Panc1 (cell line): ENCODE measurements around the gene ACSL6. TPM values are rescaled to one million over a fixed set of nuclear protein-coding genes. Genes with fewer than 3 reads are reported as not detected.

Experiments used
- ATAC-seq: fragments of 200-7000 bp; cut with Tn5 transposase; 2 replicates; pipeline ENCODE4 v1.9.1; 2020; ENCODE audit warnings: mild to moderate bottlenecking, moderate library complexity
- BruUV-seq: library from RNA; stranded (reverse); fragments of 400-500 nt; replicated peaks from 2 replicates; lab custom pipeline; 2021; lab: Mats Ljungman, UMichigan
- CTCF ChIA-PET: fragments of 300-600 bp; sonication (Branson Sonifier 250); formaldehyde crosslinking; loops from one replicate; lab custom pipeline; 2022; ENCODE audit warnings: antibody characterized with exemption; lab: Charles Lee
- POLR2A ChIA-PET: fragments of 300-600 bp; sonication (Branson Sonifier 250); formaldehyde crosslinking; loops from one replicate; lab custom pipeline; 2022; ENCODE audit warnings: antibody characterized with exemption; lab: Charles Lee
- DNase-seq: peaks from one replicate; pipeline ENCODE4 v3.0.0-alpha.2; 2010; ENCODE audit warnings: low read depth, low spot score
- H3K27ac ChIP-seq: 2 replicates; pipeline ENCODE4 v1.5.1; 2011; ENCODE audit warnings: mild to moderate bottlenecking, low read length, inconsistent platforms
- H3K27me3 ChIP-seq: fragments of 200-500 bp; sonication (Bioruptor generic); 2 replicates; pipeline ENCODE4 v1.6.0; 2014; ENCODE audit warnings: low read length, inconsistent platforms; ENCODE audit not compliant: control insufficient read depth, insufficient read depth
- H3K36me3 ChIP-seq: fragments of 200-500 bp; sonication (Bioruptor generic); 2 replicates; pipeline ENCODE4 v1.5.1; 2014; ENCODE audit warnings: inconsistent platforms, mild to moderate bottlenecking, low read length, moderate library complexity; ENCODE audit not compliant: control insufficient read depth, insufficient read depth
- H3K4me1 ChIP-seq: 2 replicates; pipeline ENCODE4 v1.5.1; 2011; ENCODE audit warnings: inconsistent platforms, mild to moderate bottlenecking, low read length, moderate library complexity; ENCODE audit not compliant: control insufficient read depth, insufficient read depth
- H3K4me3 ChIP-seq, 2 experiments: 2 replicates each; pipeline ENCODE4 v1.5.1; 2011 to 2012; ENCODE audit warnings: low read depth in 2 of 2, low read length in 2 of 2, mild to moderate bottlenecking in 2 of 2, inconsistent platforms in 1 of 2, moderate library complexity in 1 of 2
- H3K9me3 ChIP-seq: fragments of 200-500 bp; sonication (Bioruptor generic); 2 replicates; pipeline ENCODE4 v1.5.1; 2014; ENCODE audit warnings: low read depth, mild to moderate bottlenecking, inconsistent platforms, low read length, moderate library complexity; ENCODE audit not compliant: control insufficient read depth, insufficient read depth
- CTCF ChIP-seq: fragments of 450-650 bp; IDR thresholded peaks from 2 replicates; pipeline ENCODE4 v1.5.1; 2017; ENCODE audit warnings: mild to moderate bottlenecking
- POLR2AphosphoS5 ChIP-seq: IDR thresholded peaks from 2 replicates; pipeline ENCODE4 v1.6.1; 2012; ENCODE audit warnings: mild to moderate bottlenecking, low read depth, low read length, moderate library complexity
- REST ChIP-seq, 2 experiments: IDR thresholded peaks; 2 replicates each; pipeline ENCODE4 v1.6.1; 2011 to 2012; ENCODE audit warnings: low read depth in 2 of 2, control low read depth in 1 of 2, low read length in 1 of 2, mild to moderate bottlenecking in 1 of 2, moderate library complexity in 1 of 2; ENCODE audit not compliant: insufficient read depth in 1 of 2
- SIN3A ChIP-seq: IDR thresholded peaks from 2 replicates; pipeline ENCODE4 v1.6.1; 2012; ENCODE audit warnings: low read depth, mild to moderate bottlenecking, low read length, moderate library complexity, borderline replicate concordance; ENCODE audit not compliant: insufficient read depth
- TCF7L2 ChIP-seq: IDR thresholded peaks from 2 replicates; pipeline ENCODE4 v1.6.1; 2011; ENCODE audit warnings: mild to moderate bottlenecking, low read depth, low read length, inconsistent platforms
- in situ Hi-C: cut with HindIII; loops from 2 replicates; pipeline ENCODE4 v1.10.0; 2016; ENCODE audit warnings: low sequenced_read_pairs, low pct_unique_long_range_greater_than_20kb
- intact Hi-C: fragments of 100-400 bp; cut with micrococcal nuclease; formaldehyde crosslinking; loops from one replicate; pipeline ENCODE4 v1.10.0; 2022; ENCODE audit not compliant: unreplicated experiment
- total RNA-seq: library from RNA; stranded (reverse); gene quantifications from one replicate; pipeline ENCODE4 v1.2.1, GENCODE V29; 2021; ENCODE audit not compliant: unreplicated experiment

The ACSL6 gene
- total RNA-seq, 1 experiment from 2014 or later: 0.18 TPM

GRCh38 chr5:132059043-132059695, 47.7 kb upstream of the ACSL6 start:
- ATAC-seq: no peak
- POLR2A ChIA-PET: no interaction called here
- Histone ChIP-seq H3K27ac (no peak overlapping the region), H3K9me3 (no peaks in the 10 kb centered on the region), H3K4me1 (no peaks in the 10 kb centered on the region), H3K36me3 (no peaks in the 10 kb centered on the region), H3K27me3 (no peaks in the 10 kb centered on the region), H3K4me3 (no peak overlapping the region)
- no peak for TF ChIP-seq SIN3A
- DNase-seq: no peak
- in situ Hi-C loops: no loop called here
- CTCF ChIA-PET: no interaction called here
- BruUV-seq: no TSS peak
- intact Hi-C loops: no loop called here

- in situ Hi-C loops: no loop called here
- intact Hi-C loops: no loop called here
- DNase-seq: no peak
- no peak overlapping the region for H3K27ac ChIP-seq
- POLR2A ChIA-PET: no interaction called here
- H3K27me3 ChIP-seq: no peaks in the 10 kb centered on the region
- no peaks in the 10 kb centered on the region for H3K4me1 ChIP-seq
- no peak for TF ChIP-seq POLR2AphosphoS5
- TF ChIP-seq REST (IDR thresholded peaks at IDR 0.05; ENCODE audit: insufficient read depth in 1 of 2, low read depth in 2 of 2, low read length in 1 of 2): no peak
- no peak for TF ChIP-seq CTCF
- no peak for TF ChIP-seq SIN3A
- no peak for TF ChIP-seq TCF7L2
- no peak for ATAC-seq
- BruUV-seq: no TSS peak
- H3K36me3 ChIP-seq: no peaks in the 10 kb centered on the region
- no peaks in the 10 kb centered on the region for H3K9me3 ChIP-seq
- no peak overlapping the region for H3K4me3 ChIP-seq
- CTCF ChIA-PET: no interaction called here
Measured at GRCh38 chr5:132058646-132059042, 47.2 kb upstream of the ACSL6 start.

GRCh38 chr5:132057498-132058255, 46.2 kb upstream of the ACSL6 start:
- Histone ChIP-seq H3K36me3 (no peaks in the 10 kb centered on the region), H3K9me3 (no peaks in the 10 kb centered on the region), H3K4me3 (no peak overlapping the region), H3K27me3 (no peaks in the 10 kb centered on the region), H3K27ac (no peak overlapping the region), H3K4me1 (no peaks in the 10 kb centered on the region)
- BruUV-seq: no TSS peak
- in situ Hi-C loops (no loop called here), intact Hi-C loops (no loop called here)
- TF ChIP-seq SIN3A: no peak
- TF ChIP-seq REST (IDR thresholded peaks at IDR 0.05; ENCODE audit: insufficient read depth in 1 of 2, low read depth in 2 of 2, low read length in 1 of 2): no peak
- no peak for TF ChIP-seq POLR2AphosphoS5
- TF ChIP-seq TCF7L2: no peak
- no peak for TF ChIP-seq CTCF
- ATAC-seq: no peak
- ChIA-PET CTCF (no interaction called here), POLR2A (no interaction called here)
- DNase-seq: no peak
